Activated gamma-delta T cell treated with Interleukin-2 at 50 U/mL for 16 hours (primary cell): ENCODE measurements around the gene VDAC2.
A peak's percentile ranks its signal among the peaks of the same experiment; 100 is the strongest.
"Not testable (repeated sequence)": the region's sequence is repeated elsewhere in the genome, so short reads cannot be mapped to it uniquely, and the experiment has no call there.

Experiments used
- DNase-seq: peaks from one replicate; pipeline ENCODE4 v3.0.0-alpha.2; 2020

Gene VDAC2

GRCh38 chr10:75201793-75202307 lies 8.7 kb upstream of the VDAC2 start:
- DNase-seq, result no peak

- DNase-seq, result no peak
Observed at GRCh38 chr10:75202321-75203045, 8.1 kb upstream of the VDAC2 start.

DNA sequence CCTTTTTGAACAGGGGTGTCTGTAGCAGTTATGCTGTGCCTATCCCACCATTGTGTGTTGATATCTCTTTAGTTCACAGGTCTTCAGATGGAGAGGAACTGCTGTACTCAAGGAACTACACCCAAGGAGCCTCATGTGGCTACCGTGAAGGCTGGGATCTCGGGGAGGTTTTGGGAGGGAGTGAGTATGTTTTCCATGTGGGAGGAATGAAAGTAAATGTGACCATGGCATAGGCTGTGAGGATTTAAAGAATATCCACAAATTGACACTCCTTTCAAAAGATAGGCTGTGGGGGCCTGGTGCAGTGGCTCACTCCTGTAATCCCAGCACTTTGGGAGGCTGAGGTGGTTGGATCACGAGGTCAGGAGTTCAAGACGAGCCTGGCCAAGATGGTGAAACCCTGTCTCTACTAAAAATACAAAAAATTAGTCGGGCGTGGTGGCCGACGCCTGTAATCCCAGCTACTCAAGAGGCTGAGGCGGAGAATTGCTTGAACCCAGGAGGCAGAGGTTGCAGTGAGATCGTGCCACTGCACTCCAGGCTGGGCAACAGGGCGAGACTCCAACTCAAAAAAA lies 7.5 kb upstream of the VDAC2 start:
- DNase-seq, result not testable (repeated sequence)

DNA sequence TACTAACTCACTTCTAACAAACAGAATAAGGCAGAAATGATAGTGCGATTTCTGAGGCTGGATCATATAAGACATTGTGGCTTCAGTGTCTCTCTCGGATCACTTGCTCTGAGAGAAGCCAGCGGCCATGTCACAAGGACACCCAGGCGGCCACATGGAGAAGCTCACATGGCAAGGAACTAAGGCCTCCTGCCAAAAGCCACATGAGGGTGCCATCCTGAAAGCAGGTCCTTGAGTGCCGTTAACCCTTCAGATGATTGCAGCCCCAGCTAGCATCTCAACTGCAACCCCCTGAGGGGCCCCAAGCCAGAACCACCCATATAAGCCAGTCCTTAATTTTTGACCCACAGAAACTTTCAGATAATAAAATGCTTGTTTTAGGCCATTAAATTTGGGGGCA lies 6.9 kb upstream of the VDAC2 start:
- DNase-seq, result no peak

DNA sequence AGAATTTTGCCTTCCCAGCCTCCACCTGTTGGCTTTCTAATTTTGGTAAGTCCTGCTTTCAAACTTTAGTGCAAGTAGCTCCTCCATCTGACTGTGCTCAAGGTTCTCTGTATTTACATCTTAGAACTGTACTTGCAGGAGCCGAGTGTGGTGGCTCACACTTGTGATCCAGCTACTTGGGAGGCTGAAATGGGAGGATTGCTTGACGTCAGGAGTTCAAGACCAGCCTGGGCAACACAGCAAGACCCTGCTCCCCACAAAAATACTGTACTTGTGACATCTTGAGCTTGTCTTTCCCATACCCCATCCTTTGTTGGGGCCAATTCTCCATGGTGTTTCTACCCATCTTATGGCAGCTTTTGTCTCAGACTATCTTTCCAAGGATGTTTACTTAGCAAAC lies 4.7 kb upstream of the VDAC2 start:
- no peak for DNase-seq

DNA sequence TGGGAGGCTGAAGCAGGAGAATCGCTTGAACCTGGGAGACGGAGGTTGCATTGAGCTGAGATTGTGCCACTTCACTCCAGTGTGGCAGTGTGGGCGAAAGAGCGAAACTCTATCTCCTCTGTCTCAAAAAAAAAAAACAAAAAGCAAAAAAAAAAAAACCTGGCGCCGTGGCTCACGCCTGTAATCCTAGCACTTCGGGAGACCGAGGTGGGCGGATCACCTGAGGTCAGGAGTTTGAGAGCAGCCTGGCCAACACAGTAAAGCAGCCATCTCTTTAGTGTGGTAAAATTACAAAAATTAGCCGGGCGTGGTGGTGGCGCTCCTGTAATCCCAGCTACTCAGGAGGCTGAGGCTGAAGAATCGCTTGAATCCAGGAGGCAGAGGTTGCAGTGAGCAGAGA lies 4.0 kb upstream of the VDAC2 start:
- not testable (repeated sequence) for DNase-seq

GRCh38 chr10:75207079-75207856 lies 3.3 kb upstream of the VDAC2 start:
- no peak for DNase-seq

- DNase-seq, result no peak
Observed at GRCh38 chr10:75207857-75208144, 2.8 kb upstream of the VDAC2 start.

DNA sequence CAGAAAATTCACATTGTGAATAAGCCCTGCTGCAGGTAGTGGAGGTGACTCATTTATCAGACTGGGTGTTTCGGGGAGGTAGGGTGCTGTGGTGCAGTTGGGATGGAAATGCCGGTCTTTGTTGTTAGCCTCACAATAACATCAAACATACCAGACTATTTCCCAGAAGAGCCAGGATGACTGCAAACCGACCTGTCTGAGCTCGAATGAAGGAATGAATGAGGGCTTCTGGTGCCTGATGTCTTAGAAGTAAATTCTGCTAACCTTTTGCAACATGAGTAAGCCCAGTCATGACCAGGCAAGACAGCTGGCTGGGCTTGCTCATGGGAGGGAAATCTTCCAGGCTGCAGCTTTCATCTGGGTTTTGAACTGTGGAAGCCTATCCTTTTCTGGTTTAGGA lies 2.4 kb upstream of the VDAC2 start:
- DNase-seq, result no peak

- DNase-seq, result no peak
Observed at GRCh38 chr10:75209086-75209920, 1.3 kb upstream of the VDAC2 start.

- DNase-seq, result peak; percentile 76
Observed at GRCh38 chr10:75209921-75210281, 695 bp upstream of the VDAC2 start.

GRCh38 chr10:75211007-75211691 lies 553 bp downstream of the VDAC2 start:
- peak; percentile 8 for DNase-seq

GRCh38 chr10:75212343-75212742 lies 1.7 kb downstream of the VDAC2 start:
- DNase-seq, result no peak

DNA sequence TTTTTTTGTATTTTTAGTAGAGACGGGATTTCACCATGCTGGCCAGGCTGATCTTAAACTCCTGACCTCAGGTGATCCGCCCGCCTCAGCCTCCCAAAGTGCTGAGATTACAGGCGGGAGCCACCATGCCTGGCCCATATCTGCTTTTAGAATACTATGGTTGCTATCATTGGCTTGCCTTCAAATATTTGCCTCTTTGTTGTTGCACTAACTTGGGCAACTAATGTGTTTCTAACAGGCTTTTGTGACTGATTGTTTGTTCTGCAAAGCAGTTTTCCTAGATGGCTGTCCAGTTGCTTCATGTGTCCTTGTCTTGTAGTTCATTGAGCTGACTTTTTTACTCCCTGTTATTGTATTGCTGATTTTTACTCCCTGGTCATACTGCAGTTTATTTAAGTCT lies 9.7 kb downstream of the VDAC2 start:
- DNase-seq, result no peak

DNA sequence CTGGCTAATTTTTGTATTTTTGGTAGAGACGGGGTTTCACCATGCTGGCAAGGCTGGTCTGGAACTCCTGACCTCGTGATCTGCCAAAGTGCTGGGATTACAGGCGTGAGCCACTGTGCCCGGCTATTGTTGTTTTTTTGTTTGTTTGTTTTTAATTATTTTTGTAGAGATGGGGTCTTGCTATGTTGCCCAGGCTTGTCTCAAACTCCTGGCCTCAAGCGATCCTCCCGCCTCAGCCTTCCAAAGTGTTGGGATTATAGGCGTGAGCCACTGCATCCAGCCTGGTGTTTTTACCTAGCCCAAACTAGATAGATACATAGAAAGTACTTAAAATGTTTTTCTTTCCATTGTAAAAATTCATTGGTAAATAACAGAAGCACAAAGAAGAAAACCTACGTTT lies 10.9 kb downstream of the VDAC2 start:
- DNase-seq, result not testable (repeated sequence)

- DNase-seq, result no peak
Observed at GRCh38 chr10:75223507-75223906, 12.9 kb downstream of the VDAC2 start.

DNA sequence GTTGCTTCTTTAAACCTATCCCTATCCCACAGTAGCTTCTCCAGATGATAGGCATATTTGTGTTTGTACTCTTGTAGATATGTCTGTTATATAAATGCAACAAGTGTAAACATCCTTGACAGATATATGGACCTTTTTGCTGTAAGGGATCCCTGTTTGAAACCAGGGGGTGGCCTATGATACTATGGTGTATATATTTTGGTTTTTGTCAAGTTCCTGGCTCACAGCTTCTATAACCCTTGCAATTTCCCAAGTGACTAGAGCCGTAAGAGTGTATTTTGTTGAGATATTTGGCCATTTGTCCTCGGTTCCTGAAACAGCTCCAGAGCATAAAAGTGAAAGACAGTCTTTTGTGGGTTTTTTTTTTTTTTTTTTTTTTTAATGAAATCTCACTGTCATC lies 15.5 kb downstream of the VDAC2 start:
- no peak for DNase-seq

DNA sequence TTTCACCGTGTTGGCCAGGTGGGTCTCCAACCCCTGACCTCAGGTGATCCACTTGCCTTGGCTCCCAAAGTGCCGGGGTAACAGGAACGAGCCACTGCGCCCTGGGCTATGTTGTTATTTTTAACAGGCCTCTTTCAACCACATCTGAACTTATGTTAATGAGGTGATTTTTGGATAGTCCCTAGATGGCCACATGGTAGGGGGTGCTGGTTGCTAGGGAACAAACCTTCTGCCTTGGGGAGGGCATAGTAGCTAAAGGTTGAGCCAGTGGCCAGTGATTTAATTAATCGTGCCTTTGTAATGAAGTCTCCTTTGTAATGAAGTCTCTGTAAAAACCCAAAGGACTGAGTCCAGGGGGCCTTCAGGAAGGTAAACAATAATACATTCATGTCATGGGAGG lies 16.1 kb downstream of the VDAC2 start:
- no peak for DNase-seq

DNA sequence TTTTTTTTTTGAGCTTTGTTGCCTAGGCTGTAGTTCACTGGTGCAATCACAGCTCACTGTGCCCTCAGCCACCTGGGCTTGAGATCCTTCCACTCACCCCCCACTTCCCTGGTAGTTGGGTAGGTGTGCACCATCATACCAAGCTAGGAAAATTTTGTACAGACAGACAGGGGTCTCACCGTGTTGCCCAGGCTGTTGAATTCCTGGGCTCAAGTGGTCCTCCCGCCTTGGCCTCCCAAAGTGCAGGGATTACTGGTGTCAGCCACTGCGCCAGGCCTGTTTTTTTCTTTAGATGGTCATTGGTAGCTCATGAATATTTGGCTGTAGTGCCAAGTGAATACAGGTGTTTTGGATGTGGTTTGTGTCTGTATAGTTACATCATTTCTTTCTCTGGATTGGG lies 17.7 kb downstream of the VDAC2 start:
- DNase-seq, result no peak

DNA sequence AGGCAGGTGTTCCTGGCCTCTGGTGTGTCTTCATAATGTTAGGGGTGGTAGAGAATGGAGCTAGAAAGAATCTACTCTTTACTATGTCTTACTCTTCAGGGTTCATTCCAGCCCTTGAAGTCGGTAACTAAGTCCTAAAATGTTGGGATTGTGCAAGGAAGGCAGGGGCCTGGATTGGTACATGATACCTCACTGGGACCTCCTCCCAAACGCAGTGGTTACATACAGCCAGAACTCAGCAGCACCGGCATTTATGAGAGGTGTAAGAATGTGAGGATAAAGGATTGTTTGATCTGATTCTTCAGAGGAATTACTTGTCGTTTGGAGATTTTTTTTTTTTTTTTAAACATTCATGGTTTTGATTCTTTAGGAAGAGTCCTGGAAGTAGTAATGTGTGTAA lies 18.2 kb downstream of the VDAC2 start:
- DNase-seq, result no peak

- no peak for DNase-seq
Observed at GRCh38 chr10:75229971-75230370, 19.4 kb downstream of the VDAC2 start.

DNA sequence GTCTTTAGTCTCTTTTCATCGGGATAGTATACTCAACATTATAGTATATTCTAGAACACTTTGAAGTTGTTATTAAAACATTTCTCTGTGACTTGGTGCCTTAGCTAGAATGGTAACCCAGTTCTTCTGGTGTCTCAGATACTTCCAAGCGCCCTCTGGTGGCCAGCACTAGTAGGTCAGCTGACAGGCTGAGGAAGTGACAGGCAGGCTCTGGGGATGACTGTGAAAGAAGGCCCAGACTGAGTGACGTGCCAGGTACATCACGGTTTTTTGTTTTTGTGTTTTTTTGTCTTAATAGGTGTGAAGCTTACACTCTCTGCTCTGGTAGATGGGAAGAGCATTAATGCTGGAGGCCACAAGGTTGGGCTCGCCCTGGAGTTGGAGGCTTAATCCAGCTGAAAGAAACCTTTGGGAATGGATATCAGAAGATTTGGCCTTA lies 20.0 kb downstream of the VDAC2 start:
- peak; percentile 94 for DNase-seq
